HCT116 (cell line): Measurements from ENCODE around the gene PPP1R27. TPM values are rescaled to one million over a fixed set of nuclear protein-coding genes. Genes with fewer than 3 reads are reported as not detected.

Experiments used
- ATAC-seq: fragments of 200-7000 bp; cut with Tn5 transposase; 2 replicates; pipeline ENCODE4 v1.9.1; 2020; ENCODE audit warnings: mild to moderate bottlenecking, moderate library complexity
- BruUV-seq: library from RNA; stranded (reverse); fragments of 400-500 nt; replicated peaks from 2 replicates; lab custom pipeline; 2021; lab: Mats Ljungman, UMichigan
- CTCF ChIA-PET: fragments of 300-600 bp; sonication (Branson Sonifier 250); formaldehyde crosslinking; loops from one replicate; lab custom pipeline; 2021; ENCODE audit warnings: antibody characterized with exemption; lab: Charles Lee
- POLR2A ChIA-PET: fragments of 300-600, 350-600 bp; sonication (Branson Sonifier 250); formaldehyde crosslinking; loops from one replicate; lab custom pipeline; 2021; ENCODE audit warnings: antibody characterized with exemption; lab: Charles Lee
- RAD21 ChIA-PET, 2 experiments: fragments of 300-600 bp; sonication (Branson Sonifier 250); formaldehyde crosslinking; loops; one replicate each; lab custom pipeline; 2023; ENCODE audit warnings: low total read pairs in 2 of 2; ENCODE audit not compliant: uncharacterized antibody in 2 of 2, unreplicated experiment in 2 of 2, low non-redundant PET in 1 of 2; lab: Charles Lee
- DNase-seq: peaks from one replicate; pipeline ENCODE4 v3.0.0-alpha.2; 2010; ENCODE audit warnings: low read depth, low spot score
- H2AFZ ChIP-seq: fragments of 200-600 bp; shearing (Covaris generic), sonication (generic); 2 replicates; pipeline ENCODE4 v1.6.1; 2017; ENCODE audit warnings: low read depth, mixed run types, mixed read lengths, antibody characterized with exemption, low read length; ENCODE audit not compliant: poor library complexity, severe bottlenecking
- H3K27ac ChIP-seq: 2 replicates; pipeline ENCODE4 v1.5.1; 2012; ENCODE audit warnings: low read depth, low read length
- H3K27me3 ChIP-seq: fragments of 200-600 bp; sonication (generic); 2 replicates; pipeline ENCODE4 v1.6.1; 2016; ENCODE audit warnings: mixed run types, low read length, mixed read lengths; ENCODE audit not compliant: insufficient read depth
- H3K36me3 ChIP-seq, 2 experiments: fragments of 200-500 bp in 1 of 2; fragments of 200-600 bp in 1 of 2; sonication (Bioruptor generic) in 1 of 2; sonication (generic) in 1 of 2; 2 replicates each; pipeline versions ENCODE4 v1.5.1 to v1.6.1; 2014 to 2016; ENCODE audit warnings: low read length in 2 of 2, inconsistent platforms in 1 of 2, mixed read lengths in 1 of 2, mixed run types in 1 of 2; ENCODE audit not compliant: insufficient read depth in 2 of 2, control insufficient read depth in 1 of 2
- H3K4me1 ChIP-seq, 2 experiments: fragments of 200-600 bp in 1 of 2; sonication (generic) in 1 of 2; 2 replicates each; pipeline versions ENCODE4 v1.5.1 to v1.6.1; 2012 to 2017; ENCODE audit warnings: low read length in 2 of 2, inconsistent platforms in 1 of 2, mild to moderate bottlenecking in 1 of 2, mixed read lengths in 1 of 2, mixed run types in 1 of 2, moderate library complexity in 1 of 2; ENCODE audit not compliant: insufficient read depth in 2 of 2, control insufficient read depth in 1 of 2
- H3K4me2 ChIP-seq: fragments of 200-600 bp; sonication (generic); 2 replicates; pipeline ENCODE4 v1.6.1; 2017; ENCODE audit warnings: mixed run types, low read length, mixed read lengths
- H3K4me3 ChIP-seq, 2 experiments: fragments of 200-600 bp in 1 of 2; sonication (generic) in 1 of 2; replicated peaks in 1 of 2; 2 replicates each; pipeline ENCODE4 v1.5.1; 2011 to 2016; ENCODE audit warnings: low read length in 2 of 2, control low read depth in 1 of 2, low read depth in 1 of 2, mild to moderate bottlenecking in 1 of 2, mixed read lengths in 1 of 2, mixed run types in 1 of 2
- H3K79me2 ChIP-seq: fragments of 200-600 bp; sonication (generic); 2 replicates; pipeline ENCODE4 v1.6.1; 2017; ENCODE audit warnings: mild to moderate bottlenecking, mixed run types, low read length, moderate library complexity, mixed read lengths; ENCODE audit not compliant: insufficient read depth
- H3K9ac ChIP-seq: fragments of 200-600 bp; sonication (generic); 2 replicates; pipeline ENCODE4 v1.6.1; 2016; ENCODE audit warnings: low read length, mixed read lengths
- H3K9me2 ChIP-seq: fragments of 200-600 bp; sonication (generic), shearing (Covaris generic); 2 replicates; pipeline ENCODE4 v1.6.1; 2017; ENCODE audit warnings: mixed run types, mild to moderate bottlenecking, moderate library complexity; ENCODE audit not compliant: insufficient read depth
- H3K9me3 ChIP-seq, 2 experiments: fragments of 200-500 bp in 1 of 2; fragments of 200-600 bp in 1 of 2; sonication (Bioruptor generic) in 1 of 2; sonication (generic) in 1 of 2; 2 replicates each; pipeline ENCODE4 v1.6.1; 2014 to 2017; ENCODE audit warnings: low read length in 2 of 2, mixed read lengths in 2 of 2, inconsistent platforms in 1 of 2, low read depth in 1 of 2, mild to moderate bottlenecking in 1 of 2, mixed run types in 1 of 2, moderate library complexity in 1 of 2; ENCODE audit not compliant: control insufficient read depth in 1 of 2, insufficient read depth in 1 of 2
- H4K20me1 ChIP-seq: fragments of 200-600 bp; sonication (generic), shearing (Covaris generic); 2 replicates; pipeline ENCODE4 v1.6.1; 2017; ENCODE audit warnings: mixed run types, mild to moderate bottlenecking, moderate library complexity; ENCODE audit not compliant: insufficient read depth
- ELF1 ChIP-seq: IDR thresholded peaks from 2 replicates; pipeline ENCODE4 v1.6.1; 2012; ENCODE audit warnings: low read depth, borderline replicate concordance
- EZH2 ChIP-seq: fragments of 200-600 bp; sonication (generic); IDR thresholded peaks from 2 replicates; pipeline ENCODE4 v1.6.1; 2017; ENCODE audit warnings: antibody characterized with exemption, mixed run types
- EZH2phosphoT487 ChIP-seq: fragments of 200-600 bp; IDR thresholded peaks from 2 replicates; pipeline ENCODE4 v1.6.1; 2018; ENCODE audit warnings: antibody characterized with exemption, borderline replicate concordance
- FOSL1 ChIP-seq: IDR thresholded peaks from 2 replicates; pipeline ENCODE4 v1.6.1; 2012; ENCODE audit warnings: low read depth
- SRF ChIP-seq: IDR thresholded peaks from 2 replicates; pipeline ENCODE4 v1.6.1; 2012; ENCODE audit warnings: low read depth
- intact Hi-C: fragments of 100-400 bp; cut with micrococcal nuclease; formaldehyde crosslinking; loops from 2 replicates; pipeline ENCODE4 v1.10.0; 2022
- total RNA-seq: library from RNA; stranded (reverse); gene quantifications from one replicate; pipeline ENCODE4 v1.2.1, GENCODE V29; 2021; ENCODE audit not compliant: unreplicated experiment
- TF ChIP-seq, protein P1 (sequence below), 3 experiments: fragments of 200-600 bp in 1 of 3; sonication (generic) in 1 of 3; IDR thresholded peaks in 2 of 3; conservative IDR thresholded peaks in 1 of 3; 2 replicates each; pipeline ENCODE4 v1.5.1; 2012 to 2017; ENCODE audit warnings: low read depth in 2 of 3, low read length in 2 of 3, antibody characterized with exemption in 1 of 3, borderline replicate concordance in 1 of 3, control low read depth in 1 of 3, mild to moderate bottlenecking in 1 of 3, mixed read lengths in 1 of 3, mixed run types in 1 of 3, moderate library complexity in 1 of 3; ENCODE audit not compliant: insufficient read depth in 1 of 3

PPP1R27 gene
- total RNA-seq, 1 experiment from 2014 or later = not detected

DNA sequence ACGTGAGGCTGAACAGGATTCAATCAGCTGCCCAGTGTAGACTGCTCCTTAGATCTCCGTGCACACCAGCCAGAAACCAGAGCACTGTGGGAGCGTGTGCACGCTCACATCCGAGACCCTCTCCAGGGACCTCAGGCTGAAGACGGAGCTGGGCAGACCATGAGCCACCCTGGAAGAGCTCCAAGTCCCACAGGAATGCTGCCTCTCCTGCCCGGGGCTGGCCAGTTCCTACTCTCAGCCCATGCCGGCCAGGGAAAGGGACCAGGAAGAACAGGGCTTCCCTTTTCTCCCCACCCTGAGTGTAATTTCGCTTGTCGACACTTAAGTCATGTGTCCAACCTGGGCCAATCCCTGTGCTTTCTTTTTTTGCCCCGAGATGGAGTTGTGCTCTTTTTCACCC, 49.7 kb upstream of the PPP1R27 start:
- no peak overlapping the region for H3K9ac ChIP-seq
- no peak for DNase-seq
- H3K4me3 ChIP-seq = no peak overlapping the region
- H3K27me3 ChIP-seq = no peaks in the 10 kb centered on the region
- H3K4me1 ChIP-seq = peaks cover 2 to 17% of the 10 kb centered on the region in 2 experiments
- H3K4me2 ChIP-seq = no peak overlapping the region
- ChIA-PET CTCF (no interaction called here), RAD21 (no interaction called here), POLR2A (interaction anchor here (0.9 to 1.3 kb wide), 3 partner anchors 12 to 17 kb away, joined by 3 read pairs; no protein-coding TSS in a partner anchor)
- no peak overlapping the region for H2AFZ ChIP-seq
- no peak for TF ChIP-seq EZH2
- TF ChIP-seq ELF1 = no peak
- no peak for TF ChIP-seq FOSL1
- TF ChIP-seq, protein P1, sequence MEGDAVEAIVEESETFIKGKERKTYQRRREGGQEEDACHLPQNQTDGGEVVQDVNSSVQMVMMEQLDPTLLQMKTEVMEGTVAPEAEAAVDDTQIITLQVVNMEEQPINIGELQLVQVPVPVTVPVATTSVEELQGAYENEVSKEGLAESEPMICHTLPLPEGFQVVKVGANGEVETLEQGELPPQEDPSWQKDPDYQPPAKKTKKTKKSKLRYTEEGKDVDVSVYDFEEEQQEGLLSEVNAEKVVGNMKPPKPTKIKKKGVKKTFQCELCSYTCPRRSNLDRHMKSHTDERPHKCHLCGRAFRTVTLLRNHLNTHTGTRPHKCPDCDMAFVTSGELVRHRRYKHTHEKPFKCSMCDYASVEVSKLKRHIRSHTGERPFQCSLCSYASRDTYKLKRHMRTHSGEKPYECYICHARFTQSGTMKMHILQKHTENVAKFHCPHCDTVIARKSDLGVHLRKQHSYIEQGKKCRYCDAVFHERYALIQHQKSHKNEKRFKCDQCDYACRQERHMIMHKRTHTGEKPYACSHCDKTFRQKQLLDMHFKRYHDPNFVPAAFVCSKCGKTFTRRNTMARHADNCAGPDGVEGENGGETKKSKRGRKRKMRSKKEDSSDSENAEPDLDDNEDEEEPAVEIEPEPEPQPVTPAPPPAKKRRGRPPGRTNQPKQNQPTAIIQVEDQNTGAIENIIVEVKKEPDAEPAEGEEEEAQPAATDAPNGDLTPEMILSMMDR (IDR thresholded peaks at IDR 0.05 in 2 of 3, conservative IDR thresholded peaks at IDR 0.05 in 1 of 3; ENCODE audit: borderline replicate concordance in 1 of 3, insufficient read depth in 1 of 3, low read depth in 2 of 3, low read length in 2 of 3) = no peak
- peaks cover 38 to 88% of the 10 kb centered on the region in 2 experiments for H3K36me3 ChIP-seq
- peak overlapping the region; percentile 16; the same call in 1 of the 2 replicates for H3K27ac ChIP-seq
- intact Hi-C loops = no loop called here
- ATAC-seq = peak; percentile 23
- peaks cover 88% of the 10 kb centered on the region for H3K79me2 ChIP-seq
- no TSS peak for BruUV-seq
- no peaks in the 10 kb centered on the region for H3K9me2 ChIP-seq
- peaks cover 7% of the 10 kb centered on the region; the same call in 1 of the 2 replicates for H4K20me1 ChIP-seq
- H3K9me3 ChIP-seq = no peaks in the 10 kb centered on the region

DNA sequence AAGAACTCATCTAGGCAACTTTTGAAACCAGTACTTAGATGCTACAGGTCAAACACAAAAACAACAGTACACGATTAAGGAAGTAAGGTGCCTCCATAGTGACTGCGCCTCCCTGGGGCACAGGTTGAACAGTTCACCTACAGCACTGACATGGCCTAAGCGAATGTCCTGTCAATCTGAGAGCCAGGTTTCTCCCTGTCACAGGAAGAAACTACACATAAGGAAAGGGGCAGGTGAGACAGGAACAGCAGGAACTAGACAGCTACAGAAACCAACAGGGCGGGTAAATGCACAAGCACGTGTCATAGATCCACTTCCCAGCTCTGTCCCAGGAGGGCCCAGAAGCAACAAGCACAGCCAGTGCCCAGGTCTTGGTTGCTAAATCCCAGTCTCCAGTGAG, 44.3 kb upstream of the PPP1R27 start:
- POLR2A ChIA-PET = no interaction called here
- no peak; the same call in 1 of the 2 replicates for ATAC-seq
- RAD21 ChIA-PET = no interaction called here

More for the DNA sequence above, 44.3 kb upstream of the PPP1R27 start:
- TF ChIP-seq, protein P1 (IDR thresholded peaks at IDR 0.05 in 2 of 3, conservative IDR thresholded peaks at IDR 0.05 in 1 of 3; ENCODE audit: borderline replicate concordance in 1 of 3, insufficient read depth in 1 of 3, low read depth in 2 of 3, low read length in 2 of 3) = 0 out of 6 replicates have a peak, but pooled peaks of 1 of the 3 experiments have one; percentile 9
- TF ChIP-seq SRF (no peak), EZH2phosphoT487 (no peak)
- Histone ChIP-seq H3K36me3 (peaks cover 13 to 54% of the 10 kb centered on the region in 2 experiments), H3K9me3 (no peaks in the 10 kb centered on the region), H3K4me2 (no peak overlapping the region), H3K4me3 (no peak overlapping the region), H3K9me2 (no peaks in the 10 kb centered on the region), H3K4me1 (peaks cover 0 to 4% of the 10 kb centered on the region in 2 experiments; a peak in 2 of 4 replicates), H2AFZ (no peak overlapping the region), H3K9ac (no peak overlapping the region), H3K27ac (no peak overlapping the region), H3K79me2 (peaks cover 43% of the 10 kb centered on the region), H4K20me1 (peaks cover 4% of the 10 kb centered on the region), H3K27me3 (no peaks in the 10 kb centered on the region)
- intact Hi-C loops = no loop called here
- DNase-seq = no peak
- no TSS peak for BruUV-seq
- CTCF ChIA-PET = no interaction called here
